ENCODE results near the gene PPP2R2C.

GRCh38 chr4:6291784-6292297, 180.6 kb downstream of the PPP2R2C start:
- TF ChIP-seq FOXA1 (IDR thresholded peaks at IDR 0.05), result no peak
- no peak for TF ChIP-seq ZNF384 (IDR thresholded peaks at IDR 0.05)
- TF ChIP-seq FOXM1 (IDR thresholded peaks at IDR 0.05; ENCODE audit: borderline replicate concordance), result no peak
- no peak for TF ChIP-seq ELF4 (IDR thresholded peaks at IDR 0.05)
- no peak for TF ChIP-seq ARNT (IDR thresholded peaks at IDR 0.05)
- TF ChIP-seq SUZ12 (IDR thresholded peaks at IDR 0.05), result no peak

All from HEK293T (cell line).